Stimulated activated CD8-positive, alpha-beta memory T cell treated with anti-CD3 and anti-CD28 coated beads, Interleukin-12 subunit alpha, Interleukin-12 subunit beta, amount 100 ng/mL, for 24 hours (primary cell): ENCODE measurements around the gene CIITA.

Source experiments
- DNase-seq: peaks from one replicate; pipeline ENCODE4 v3.0.0-alpha.2; 2020; ENCODE audit errors: extremely low read depth

CIITA gene

DNA sequence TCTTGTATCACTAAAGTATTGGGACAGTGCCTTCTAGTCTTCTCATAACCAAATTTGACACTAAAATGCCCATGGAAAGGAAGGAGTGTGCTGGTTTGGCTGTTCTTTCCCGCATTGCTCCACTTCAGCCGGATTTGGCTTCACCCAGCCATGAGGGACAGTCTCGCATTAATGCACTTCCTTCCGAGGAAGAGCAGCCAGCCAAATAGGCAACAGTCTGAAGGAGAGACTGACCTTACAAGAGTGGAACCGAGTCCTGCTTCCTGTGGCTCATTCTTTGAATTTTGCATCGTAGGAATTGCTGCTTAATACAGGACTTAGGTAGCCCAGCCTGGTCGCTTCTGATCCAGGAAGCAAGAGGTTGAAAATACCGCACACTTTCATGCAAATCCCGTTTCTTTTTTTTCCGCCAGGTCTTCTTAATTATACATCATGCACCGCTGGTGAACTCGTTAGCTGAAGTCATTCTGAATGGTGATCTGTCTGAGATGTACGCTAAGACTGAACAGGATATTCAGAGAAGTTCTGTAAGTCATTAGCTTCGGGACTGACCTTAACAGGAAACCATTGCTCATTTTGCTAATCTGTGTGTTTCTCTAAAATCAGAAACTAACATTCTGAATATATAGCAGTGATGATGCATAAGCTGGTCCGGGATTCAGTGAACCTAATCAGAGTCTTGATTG, 105.6 kb downstream of the CIITA start:
- no peak for DNase-seq

DNA sequence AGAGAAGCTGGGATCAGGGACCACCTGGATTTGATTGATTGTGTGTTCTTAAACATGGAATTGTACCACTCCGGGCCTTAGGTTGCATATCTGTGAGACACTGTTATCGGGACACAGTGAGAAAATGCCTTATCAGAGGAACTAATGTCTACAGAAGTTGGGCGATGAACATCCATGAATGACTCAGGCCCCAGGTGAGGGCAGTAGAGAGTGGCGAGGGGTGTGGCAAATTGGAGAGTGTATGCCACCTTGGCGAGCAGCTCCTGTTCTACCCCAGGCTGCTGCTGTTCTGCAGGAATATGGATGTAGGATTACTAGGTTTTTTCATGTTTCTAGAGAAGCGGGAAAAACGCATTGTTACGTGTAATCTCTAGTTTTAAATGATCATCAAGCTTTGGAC, 106.2 kb downstream of the CIITA start:
- DNase-seq = no peak

DNA sequence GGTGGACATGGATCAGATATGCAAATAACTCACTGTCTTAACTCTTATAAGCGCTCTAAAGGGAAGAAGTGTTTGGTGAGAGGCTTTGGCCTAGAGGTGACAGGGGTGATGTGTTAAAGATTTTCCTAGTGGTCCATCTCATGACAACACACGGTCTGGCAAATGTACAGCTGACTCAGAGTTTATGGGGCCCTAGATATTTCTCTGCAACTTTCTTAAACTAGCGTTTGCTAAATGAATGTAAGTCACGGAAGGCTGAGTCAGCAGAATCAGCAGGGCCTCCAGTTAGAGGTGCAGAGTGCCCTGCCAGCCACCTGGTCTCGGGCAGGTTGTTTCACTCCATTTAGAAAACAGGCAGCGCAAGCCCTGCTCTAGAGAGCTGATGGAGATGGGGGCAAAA, 107.5 kb downstream of the CIITA start:
- no peak for DNase-seq
